Measurements from ENCODE around the gene SIPA1.

Gene SIPA1

DNA sequence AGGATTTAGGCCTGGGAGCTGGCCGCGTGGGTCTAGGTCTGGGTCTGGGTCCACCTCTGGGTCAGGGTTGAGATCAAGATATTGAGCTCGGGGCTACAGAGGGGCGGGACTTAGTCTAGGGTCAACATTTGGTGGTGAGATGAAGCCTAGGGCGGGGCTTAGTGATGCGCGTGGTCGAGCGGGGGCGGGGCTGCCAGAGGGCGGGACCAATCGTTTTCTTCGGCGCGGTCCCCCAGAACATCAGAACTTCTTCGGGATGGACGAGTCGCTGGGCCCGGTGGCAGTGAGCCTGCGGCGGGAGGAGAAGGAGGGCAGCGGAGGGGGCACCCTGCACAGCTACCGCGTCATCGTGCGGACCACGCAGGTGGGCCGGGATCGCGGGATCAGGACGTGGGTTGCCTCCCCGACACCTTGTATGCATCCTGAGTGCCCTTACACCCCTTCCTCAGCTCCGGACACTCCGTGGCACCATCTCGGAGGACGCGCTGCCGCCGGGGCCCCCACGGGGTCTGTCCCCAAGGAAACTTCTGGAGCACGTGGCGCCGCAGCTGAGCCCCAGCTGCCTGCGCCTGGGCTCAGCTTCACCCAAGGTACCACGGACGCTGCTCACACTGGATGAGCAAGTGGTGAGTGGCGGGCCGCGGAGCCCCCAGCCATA, 4.2 kb downstream of the SIPA1 start:
- DNase-seq (ENCODE audit: low read depth), result no peak

- no peak for DNase-seq (ENCODE audit: low read depth)
These were observed 6.1 kb downstream of the SIPA1 start for GRCh38 chr11:65643971-65644370.

DNA sequence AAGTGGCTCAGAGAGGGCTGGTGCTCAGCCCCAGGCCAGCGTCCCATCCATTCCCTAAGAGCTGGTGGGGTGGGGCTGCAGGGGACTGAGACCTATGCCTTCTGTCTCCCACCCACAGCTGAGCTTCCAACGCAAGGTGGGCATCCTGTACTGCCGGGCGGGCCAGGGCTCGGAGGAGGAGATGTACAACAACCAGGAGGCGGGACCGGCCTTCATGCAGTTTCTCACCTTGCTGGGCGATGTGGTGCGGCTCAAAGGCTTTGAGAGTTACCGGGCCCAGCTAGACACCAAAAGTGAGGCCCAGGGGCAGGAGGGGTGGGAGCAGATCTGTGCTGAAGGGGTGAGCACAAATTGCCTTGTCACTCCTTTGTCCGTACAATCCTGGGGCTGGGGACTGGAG, 6.9 kb downstream of the SIPA1 start:
- DNase-seq (ENCODE audit: low read depth), result no peak

DNA sequence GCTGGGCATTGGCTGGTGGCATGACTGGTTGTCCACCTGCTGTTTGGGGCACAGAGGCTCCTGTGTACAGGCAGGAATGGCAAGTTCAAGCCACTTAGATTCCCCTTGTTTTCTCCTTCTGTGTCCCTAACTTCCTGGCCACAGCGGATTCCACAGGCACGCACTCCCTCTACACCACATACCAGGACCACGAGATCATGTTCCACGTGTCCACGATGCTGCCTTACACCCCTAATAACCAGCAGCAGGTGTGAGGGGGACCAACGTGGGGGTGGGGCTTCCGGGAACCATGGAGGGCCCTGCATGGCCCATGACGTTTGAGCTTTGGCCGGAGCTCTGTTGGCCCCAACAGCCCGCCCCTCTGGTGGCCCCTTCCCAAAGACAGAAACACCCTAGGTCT, 7.8 kb downstream of the SIPA1 start:
- DNase-seq (ENCODE audit: low read depth), result no peak

GRCh38 chr11:65646288-65646957, 8.5 kb downstream of the SIPA1 start:
- no peak for DNase-seq (ENCODE audit: low read depth)

- DNase-seq (ENCODE audit: low read depth), result no peak
These were observed 9.2 kb downstream of the SIPA1 start for GRCh38 chr11:65646958-65647701.

DNA sequence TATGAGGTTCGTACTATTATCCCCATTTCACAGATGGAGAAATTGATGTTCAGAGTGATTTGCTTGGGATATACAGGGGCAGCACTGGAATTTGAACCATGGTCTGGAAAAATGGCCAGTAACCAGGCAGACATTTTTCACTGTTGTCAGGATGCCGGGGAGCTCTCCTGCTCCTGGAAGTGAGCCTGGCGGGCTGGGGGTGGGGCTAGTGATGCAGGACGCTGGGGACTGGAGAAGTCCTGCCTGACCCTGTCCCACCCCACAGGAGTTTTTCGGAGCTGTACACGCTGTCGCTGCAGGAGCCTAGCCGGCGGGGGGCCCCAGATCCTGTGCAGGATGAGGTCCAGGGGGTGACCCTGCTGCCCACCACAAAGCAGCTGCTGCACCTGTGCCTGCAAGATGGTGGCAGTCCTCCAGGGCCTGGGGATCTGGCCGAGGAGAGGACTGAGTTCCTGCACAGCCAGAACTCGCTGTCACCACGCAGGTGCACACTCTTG, 11.1 kb downstream of the SIPA1 start:
- DNase-seq (ENCODE audit: low read depth), result no peak

- DNase-seq (ENCODE audit: low read depth), result no peak
These were observed 12.0 kb downstream of the SIPA1 start for GRCh38 chr11:65649656-65650546.

DNA sequence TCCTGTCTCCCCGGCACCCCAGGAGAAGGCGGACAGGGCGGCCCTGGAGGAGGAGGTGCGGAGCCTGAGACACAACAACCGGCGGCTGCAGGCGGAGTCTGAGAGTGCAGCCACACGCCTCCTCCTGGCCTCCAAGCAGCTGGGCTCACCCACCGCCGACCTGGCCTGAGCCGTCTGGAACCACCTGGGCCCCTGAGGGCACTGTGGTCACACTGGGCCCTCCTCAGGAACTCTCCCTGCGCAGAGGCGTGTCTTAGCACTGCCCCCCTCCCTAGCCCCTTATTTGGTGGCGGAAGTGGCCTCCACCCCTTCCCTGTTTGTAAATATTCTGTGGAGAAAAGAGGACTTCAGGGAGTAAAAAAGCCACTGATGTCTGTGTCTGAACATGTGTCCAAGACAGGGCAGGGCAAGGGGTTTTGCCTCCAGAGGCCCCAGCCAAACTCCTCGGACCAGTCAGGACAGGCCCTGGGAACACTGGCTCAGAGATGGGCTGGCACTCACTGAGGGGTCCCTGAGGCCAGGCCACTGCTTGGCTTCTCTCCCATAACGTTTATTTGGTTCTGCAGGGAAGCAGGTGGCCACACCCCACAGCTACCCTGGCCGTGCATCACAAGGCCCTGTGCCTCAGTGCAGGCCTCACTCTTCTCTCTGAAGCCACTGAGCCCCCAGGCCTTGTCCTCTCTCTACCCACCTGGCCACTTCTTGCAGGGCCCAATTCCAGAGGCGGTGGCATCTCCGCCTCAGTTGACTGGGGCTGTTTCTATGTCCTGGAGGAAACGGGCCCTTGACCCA, 12.8 kb downstream of the SIPA1 start:
- DNase-seq (ENCODE audit: low read depth), result no peak

DNA sequence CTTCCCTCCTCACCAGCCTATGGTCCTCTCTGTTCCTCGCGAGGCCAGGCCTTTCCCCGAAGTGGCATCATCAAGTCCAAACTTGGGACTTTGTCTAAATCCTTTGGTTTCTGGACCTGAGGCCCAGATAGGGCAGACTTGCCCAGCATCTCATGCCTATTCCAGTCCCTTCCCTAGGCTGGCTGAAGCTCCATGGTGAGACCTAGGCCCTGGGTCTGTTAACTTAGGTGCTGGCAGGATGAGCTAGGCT, 13.4 kb downstream of the SIPA1 start:
- DNase-seq (ENCODE audit: low read depth), result no peak

DNA sequence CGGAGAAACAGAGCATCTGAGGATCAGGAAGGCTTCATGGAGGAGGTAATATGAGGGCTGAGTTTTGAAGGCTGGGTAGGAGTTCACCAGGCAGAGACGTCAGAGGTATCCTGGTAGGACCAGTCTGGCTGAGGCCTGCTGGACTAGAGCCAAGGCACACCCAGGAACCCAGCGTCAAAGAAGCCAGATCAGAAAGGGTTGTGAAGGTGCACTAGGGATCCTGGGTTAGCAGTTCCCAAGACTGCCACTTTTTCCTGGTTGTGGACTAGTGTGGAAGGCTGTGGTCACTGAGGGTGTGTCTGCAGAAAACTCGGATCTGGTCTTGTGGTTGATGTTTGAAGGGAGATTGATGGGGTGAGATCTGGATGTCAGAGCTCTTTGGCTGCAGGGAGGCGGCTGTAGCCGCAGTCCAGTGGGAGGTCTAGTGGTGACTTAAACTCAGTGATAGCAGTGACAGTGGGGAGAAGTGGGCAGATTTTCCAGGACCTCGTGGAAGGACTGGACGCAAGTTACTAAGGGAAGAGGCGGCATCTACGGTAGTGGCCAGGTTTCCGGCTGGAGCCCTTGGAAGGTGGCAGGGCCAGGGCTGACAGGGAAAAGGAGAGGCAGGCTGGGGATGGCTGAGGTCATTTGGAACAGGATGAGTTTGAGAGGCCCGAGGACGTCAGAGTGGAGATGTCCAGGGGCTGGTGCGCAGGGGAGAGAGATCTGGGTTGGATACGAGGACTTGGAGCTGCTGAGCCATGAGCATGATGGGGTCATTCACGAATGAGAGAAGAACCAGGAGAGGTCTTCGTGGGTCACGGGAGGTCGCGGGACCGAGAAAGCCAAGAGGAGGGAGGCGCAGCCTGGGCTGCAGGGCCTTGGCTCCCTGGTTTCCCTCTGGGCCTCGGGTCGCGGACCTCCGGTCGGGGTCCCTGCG, 13.9 kb downstream of the SIPA1 start:
- no peak for DNase-seq (ENCODE audit: low read depth)

DNA sequence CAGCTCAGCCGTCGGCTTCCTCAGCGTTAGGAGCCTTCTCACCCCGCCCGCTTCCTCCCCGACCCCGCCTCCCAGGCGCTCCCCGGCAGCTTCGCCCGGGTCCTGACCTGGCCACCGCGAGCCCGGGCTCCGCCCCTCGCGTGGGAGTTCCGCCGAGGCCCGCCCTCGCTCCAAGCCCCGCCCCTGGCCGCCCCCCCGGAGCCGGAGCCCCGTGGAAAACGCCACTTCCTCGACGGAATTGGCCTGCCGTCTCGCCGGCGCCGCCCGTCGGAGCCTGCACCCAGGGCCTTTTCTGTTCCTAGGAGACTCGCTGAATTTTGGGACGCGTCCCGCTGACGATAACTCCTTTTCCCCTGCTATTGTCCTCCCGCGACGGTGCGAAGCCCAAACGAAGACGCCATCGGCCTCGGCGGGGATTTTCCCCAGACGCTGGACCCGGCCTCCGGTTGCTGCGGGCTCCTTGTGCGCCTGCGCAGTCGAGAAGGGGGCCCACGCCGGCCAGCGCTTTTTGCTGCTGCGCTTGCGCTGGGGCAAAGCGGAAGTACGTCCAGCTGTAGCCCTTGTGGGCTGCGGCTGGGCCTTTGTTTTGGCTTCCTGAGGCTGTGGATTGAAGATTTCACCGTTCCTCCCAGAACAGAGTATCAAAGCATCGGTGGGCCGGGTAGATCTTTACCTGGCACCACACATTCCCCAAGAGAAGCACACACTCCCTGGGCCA, 14.8 kb downstream of the SIPA1 start:
- peak; percentile 94 for DNase-seq (ENCODE audit: low read depth)

- no peak for DNase-seq (ENCODE audit: low read depth)
These were observed 15.6 kb downstream of the SIPA1 start for GRCh38 chr11:65653229-65654225.

- DNase-seq (ENCODE audit: low read depth), result no peak
These were observed 16.8 kb downstream of the SIPA1 start for GRCh38 chr11:65654375-65655349.

GRCh38 chr11:65655570-65656332, 17.9 kb downstream of the SIPA1 start:
- DNase-seq (ENCODE audit: low read depth), result no peak

DNA sequence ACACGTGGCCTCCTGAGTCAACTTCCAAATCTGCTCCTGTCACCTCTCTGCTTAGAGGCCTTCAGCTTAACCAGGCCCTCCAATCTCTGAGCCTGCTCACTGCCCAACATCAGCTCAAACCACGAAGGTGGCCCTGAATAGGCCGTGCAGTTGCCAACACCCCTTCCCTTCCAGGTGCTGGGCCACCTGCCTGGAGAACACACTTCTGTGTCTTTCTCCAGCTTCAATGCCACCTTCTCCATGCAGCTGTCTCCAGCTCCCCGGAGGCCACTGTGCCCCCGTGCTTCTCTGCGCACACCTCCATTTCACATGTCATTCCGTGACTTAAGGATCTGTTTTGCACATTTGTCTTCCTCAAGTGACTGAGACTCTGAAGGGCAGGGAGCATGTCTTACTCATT, 19.5 kb downstream of the SIPA1 start:
- no peak for DNase-seq (ENCODE audit: low read depth)

Data from activated T-helper 9 cell treated with anti-CD3 and anti-CD28 coated beads, Interleukin-2, amount 50 U/mL, for 16 hours (primary cell).